GM19238 (cell line): ENCODE data around the gene SLC7A1.
A peak's percentile ranks its signal among the peaks of the same experiment; 100 is the strongest.

ENCODE experiments used
- DNase-seq: peaks from one replicate; pipeline ENCODE4 v3.0.0; 2011; ENCODE audit warnings: low spot score; ENCODE audit not compliant: insufficient read length

The SLC7A1 gene

DNA sequence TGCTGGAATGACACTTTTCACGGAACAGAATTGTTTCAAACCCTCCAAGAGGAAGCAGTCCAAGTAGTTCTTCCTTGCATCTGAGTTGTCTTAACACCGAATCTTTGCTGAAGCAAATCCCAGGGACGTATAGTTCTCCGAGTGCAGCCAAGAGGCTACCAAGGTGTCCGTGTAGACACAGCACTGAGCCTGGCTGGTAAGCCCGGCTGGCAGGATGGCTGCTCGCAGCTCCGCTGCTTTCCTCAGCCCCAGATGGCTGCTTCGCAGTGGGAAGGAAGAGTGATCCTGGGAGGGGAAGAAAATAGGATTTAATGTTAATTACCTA is 105.0 kb downstream of the SLC7A1 start:
- DNase-seq, result no peak

GRCh38 chr13:29489650-29490560 is 105.6 kb downstream of the SLC7A1 start:
- DNase-seq, result no peak

DNA sequence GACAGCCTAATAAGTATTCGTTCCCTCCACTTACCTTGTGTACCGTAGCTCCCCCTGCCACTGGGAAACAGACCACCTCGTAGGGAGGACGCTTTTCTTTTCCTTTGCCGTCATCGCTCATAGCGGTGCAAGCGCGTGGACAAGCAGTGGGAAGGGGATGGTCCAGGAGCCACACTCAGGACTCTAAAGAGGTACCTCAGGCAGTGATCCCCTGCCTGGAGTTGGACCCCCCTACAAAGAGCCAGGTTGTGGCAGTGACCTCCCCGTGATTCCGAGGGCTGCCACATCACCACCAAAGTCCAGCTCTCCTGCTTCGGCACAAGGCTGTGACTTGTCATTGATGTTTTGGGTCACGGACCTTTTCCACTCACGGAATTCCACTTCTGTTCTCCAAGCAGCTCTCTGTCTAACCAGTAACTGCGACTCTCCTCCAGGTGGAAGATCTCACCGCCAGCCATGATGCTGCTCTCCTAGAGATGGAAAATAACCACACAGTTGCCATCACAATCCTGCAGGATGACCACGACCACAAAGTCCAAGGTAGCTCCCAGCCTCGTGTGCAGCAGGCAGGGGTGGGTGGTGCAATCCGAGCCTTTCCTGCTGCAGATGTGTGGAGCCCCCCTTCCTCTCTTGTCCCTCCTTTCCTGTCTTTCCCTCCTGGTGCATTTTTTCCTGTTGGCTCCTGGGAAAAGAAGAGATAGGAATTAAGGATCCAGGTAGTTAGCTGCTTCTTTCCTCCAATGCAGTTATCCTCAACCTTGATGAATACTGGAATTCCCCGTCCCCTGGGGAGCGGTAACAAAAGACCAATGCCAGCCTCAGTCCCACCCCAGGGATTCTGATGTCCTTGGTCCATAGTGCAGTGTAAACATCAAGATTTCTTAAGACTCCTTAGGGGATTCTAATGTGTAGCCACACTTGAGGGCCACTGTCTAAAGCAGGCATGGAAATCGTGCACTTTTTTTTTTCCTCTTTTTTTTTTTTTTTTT is 107.7 kb downstream of the SLC7A1 start:
- DNase-seq, result no peak

DNA sequence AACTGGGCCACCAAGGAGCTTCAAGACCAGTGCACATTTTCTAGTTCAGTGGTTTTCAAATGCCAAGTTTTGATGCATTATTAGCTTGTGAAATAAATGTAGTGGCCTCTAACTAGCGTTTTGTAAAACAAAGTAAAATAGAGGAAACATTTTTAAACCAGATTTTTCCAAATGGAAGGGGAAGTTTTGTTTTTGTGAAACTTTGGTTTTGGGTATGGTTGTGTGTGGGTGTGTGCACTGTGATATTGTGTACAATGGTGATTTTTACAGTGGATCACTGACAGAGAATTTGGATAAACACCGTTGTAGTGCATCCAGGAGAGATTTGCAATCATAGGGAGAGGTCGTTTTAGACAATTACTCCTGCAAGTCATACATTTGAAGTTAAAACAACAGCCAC is 108.9 kb downstream of the SLC7A1 start:
- DNase-seq, result no peak

DNA sequence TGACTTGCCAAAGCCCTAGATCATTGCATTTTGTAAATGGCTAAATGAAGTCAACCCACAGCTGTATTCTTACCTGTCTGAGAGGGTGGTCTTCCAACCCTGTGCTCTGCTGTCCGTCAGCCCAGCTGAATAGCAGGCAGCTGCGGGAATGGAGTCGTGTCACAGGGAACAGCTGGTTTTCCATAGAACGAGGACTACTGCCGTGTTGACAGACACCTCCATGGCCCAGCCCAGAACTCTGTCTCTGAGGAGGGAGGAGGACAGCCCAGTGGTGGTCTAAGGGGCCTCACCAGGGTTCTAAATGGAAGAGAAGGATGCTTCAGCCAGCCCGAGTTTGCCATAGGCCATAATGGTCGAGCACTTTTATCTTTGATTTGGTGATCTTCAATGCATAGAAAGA is 110.7 kb downstream of the SLC7A1 start:
- no peak for DNase-seq

GRCh38 chr13:29484236-29484635 is 111.3 kb downstream of the SLC7A1 start:
- DNase-seq, result no peak

DNA sequence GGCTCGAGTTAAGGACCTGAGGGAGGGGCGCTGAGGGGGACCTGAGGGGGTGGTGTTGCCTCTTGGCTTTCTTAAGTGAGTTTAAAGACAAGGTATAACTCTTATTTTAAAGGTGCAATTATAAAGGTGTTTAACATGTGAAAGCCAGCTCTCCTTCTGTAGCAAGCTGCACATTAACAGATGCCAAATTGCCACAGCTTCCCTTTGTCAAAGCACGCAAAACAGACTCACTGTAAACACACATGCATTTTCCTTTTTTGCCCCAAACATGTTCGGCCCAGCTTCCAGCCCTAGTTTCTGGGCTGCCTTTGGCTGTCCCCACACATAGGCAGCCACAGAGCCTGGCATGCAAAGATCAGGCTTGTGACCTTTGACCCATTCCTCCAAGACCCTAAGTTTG is 111.9 kb downstream of the SLC7A1 start:
- DNase-seq, result no peak

DNA sequence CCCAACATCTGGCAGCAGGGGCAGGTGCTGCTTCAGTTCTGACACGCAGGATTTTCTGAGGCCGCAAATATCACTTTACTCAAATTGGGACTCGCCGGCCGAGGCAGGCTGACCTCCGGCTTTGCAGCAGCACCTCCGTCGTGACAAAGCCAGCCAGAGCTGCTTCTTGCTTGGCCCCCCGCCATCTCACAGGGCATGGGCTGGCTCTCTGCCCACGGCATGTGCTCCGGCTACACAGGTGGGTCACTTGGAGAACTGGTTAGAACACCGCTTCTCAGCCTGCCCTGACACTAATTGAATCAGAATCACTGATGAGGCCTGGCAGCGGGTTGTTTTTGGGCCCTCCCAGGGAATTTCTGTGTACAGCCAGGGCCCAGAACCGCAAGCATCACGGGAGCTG is 112.3 kb downstream of the SLC7A1 start:
- DNase-seq, result no peak

DNA sequence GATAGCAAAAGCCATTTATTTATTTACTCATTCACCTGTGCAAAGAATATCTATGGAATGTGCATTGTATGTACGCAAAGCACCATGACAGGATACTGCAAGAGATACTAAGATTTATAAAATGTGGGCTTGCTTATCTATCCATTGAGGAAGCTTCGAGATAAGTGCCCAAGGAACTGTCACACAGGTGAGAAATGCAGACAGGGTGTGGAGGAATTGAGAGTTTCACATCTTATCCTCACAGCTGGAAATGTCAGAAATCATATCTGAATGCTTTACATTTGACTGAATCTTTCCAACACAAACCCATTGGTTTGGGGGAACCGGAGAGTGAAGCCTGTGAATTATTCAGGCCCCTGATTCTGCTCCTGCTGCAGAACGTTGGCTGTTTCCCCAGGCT is 113.0 kb downstream of the SLC7A1 start:
- DNase-seq, result no peak

GRCh38 chr13:29481603-29482002 is 113.9 kb downstream of the SLC7A1 start:
- no peak for DNase-seq

DNA sequence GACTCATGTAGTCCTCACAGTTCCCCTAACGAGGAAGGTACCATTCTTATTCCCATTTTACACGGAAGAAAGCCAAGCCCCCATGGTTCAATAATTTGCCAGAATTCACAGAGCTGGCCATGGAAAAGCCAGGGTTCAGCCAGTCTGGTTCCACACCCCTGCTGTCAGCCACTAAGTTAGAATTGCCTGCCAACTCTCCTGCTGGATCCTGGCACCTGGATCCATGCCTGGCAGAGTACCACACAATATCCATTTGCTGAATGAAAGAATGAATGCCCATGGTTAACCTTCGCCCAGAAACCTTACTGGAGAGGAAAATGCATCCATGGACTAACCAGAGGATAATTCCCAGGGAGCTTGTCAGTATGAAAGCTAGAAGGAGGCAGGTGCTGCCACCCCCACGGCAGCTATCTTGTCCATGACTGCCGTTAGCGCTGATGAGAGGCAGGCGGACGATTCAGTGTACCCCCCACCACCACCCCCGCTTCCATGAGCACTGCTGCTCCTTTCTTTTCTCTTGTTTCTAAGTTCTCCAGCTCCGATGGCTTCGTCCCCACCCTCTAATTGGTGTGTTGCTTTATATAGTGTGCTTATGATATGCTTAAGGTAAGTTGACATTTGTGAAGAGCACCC is 114.5 kb downstream of the SLC7A1 start:
- no peak for DNase-seq

DNA sequence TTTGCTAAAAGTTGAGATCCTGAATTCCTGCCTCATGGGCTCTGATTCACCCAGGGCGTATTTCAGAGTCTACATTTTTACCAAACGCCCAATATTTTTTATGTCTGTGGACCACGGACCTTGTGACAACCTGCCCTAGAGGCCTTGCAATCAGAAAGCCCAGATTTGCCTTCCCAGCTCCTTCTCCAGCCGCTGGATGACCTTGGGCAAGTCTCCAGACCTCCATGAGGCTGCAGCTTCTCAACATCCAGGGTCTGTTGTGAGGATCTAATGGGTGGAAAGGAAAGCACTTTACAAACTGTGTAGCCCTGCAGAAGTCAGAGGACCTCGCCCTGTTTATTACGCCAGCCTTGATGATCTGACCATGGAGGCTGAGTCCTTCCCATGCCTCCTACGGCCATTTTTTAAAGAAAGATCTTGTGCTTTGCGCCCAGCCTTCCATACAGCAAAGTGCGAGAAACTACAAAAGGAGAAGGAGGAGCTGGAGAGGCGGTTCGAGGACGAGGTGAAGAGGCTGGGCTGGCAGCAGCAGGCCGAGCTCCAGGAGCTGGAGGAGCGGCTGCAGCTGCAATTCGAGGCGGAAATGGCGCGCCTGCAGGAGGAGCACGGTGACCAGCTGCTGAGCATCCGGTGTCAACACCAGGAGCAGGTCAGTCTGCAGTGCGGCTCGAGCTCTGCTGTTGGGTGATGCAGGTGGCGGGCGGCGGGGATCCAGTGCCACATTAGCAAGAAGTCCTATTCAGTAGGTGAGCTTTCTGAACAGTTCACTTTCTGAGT is 115.6 kb downstream of the SLC7A1 start:
- no peak for DNase-seq

GRCh38 chr13:29476046-29476445 is 119.4 kb downstream of the SLC7A1 start:
- DNase-seq, result no peak

- no peak for DNase-seq
These were observed 120.5 kb downstream of the SLC7A1 start for GRCh38 chr13:29474991-29475390.

- no peak for DNase-seq
These were observed 122.3 kb downstream of the SLC7A1 start for GRCh38 chr13:29473166-29473565.

GRCh38 chr13:29472332-29472961 is 123.0 kb downstream of the SLC7A1 start:
- DNase-seq, result peak; percentile 41

DNA sequence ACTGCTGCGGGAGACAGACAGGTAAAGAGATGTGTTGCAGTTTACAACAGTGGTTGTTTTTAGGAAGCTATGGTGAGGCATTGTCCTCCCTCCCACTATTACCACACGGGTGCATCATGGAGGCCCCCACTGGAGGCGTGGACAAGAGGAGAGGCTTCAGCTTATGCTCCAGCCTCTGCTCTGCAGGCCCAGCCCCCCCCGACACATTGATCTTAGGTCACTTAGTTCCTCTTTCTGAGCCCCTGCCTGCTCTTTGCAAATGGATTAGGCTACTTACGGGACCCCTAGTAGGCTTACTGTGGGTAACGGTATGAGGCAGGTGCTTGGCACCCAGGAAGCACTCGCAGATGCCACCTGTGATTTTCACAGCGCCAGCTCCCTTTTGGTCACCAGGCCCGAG is 123.9 kb downstream of the SLC7A1 start:
- no peak for DNase-seq

DNA sequence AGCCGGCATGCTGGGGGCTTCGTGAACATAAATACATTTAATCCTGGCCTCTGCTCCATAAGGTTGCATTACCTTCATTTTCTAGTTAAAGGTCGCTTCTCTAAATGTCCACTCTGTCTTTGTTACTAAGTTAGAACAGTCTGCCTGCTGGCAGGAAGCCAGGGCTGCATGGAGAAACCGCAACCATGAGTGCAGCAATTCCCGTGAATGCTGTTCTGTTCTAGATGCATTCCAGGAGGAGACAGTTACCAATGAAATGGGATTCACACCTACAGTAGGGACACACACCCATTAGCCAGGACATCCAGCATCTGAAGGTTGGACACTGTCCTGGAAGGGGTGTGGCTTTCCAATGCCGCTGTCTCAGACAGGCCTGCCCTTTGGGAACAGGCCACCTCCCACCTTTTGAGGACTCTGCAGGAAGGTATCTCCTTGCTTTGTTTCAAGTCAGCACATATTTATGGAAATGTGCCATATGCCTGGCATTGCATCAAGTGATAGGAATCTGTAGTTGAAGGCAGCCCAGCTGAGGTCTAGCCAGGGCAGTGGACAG is 129.7 kb downstream of the SLC7A1 start:
- no peak for DNase-seq

DNA sequence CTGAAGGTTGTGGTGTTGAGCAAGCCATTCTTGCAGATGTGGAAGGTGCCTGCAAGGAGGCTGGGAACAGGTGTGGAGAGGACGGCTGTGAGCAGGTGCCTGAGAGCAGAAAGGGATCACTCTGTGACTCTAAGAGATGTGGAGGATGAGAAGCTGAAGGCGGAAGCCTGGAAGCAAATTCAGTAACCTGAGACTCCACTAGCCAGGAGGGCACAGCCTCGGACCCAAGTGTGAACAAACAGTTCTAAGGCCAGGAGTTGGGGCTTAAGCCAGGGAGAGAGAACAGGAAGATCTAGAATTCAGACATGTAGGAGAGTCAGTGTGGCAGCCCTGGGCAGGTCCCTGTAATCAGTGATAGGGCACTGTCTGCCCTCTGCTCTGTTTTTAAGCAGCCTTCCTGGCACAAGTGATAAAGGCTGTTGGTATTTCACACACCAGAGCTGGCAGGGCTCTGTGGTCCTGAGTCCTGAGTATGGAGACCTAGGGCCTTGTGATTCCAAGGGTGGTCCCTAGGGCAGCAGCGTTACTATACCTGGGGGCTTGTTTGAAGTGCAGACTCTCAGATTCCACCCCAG is 131.3 kb downstream of the SLC7A1 start:
- no peak for DNase-seq

DNA sequence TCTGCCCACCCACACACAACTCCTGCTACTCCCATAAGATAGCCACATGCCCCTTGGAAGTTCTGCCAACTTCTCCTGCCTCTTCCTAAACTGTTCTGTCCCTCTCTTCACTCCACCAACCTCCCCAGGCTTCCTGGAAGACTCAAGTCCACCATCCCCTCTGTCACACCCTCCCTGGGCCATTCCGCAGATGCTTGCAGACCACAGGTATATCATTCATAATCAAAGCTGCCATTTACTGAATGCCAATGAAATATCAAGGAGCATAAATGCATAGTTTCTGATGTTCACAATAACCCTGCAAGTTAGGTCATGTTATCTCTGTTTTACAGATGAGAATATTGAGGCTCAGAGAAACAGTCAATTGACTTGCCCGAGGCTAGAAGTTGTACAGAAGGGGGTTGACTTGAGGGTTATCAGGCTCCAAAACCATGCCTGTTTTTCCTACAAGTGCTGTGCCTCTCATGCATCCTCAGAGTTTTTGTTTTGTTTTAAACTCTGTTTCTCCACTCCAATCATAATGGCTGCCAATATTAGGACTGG is 135.6 kb downstream of the SLC7A1 start:
- no peak for DNase-seq
